Measurements from ENCODE around the gene ZNF462. TPM values are rescaled to one million over a fixed set of nuclear protein-coding genes. Genes with fewer than 3 reads are reported as not detected.

Gene ZNF462
- total RNA-seq, 1 donor from 2014 or later, result 28.5 TPM

DNA sequence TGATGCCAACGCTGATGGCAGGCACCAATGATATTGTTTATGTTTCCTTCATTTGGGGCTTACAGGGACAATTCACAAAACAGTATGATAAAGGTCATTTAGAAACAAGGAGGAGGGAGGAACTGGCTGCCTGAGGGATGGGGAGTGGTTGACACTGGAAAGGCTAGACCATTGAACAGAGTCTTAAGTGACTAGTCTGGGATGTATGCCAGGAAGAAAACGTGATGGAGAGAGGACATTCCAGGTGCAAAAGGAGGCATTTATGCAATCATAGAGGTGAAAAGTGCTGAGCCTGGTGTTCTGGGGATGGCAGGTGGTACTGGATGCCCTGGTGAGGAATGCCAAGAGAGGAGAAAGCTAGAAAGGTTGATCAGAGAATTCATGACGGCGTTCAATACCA is 153.4 kb downstream of the ZNF462 start:
- TF ChIP-seq POLR2A (IDR thresholded peaks at IDR 0.05), result no peak
- TF ChIP-seq POLR2AphosphoS5 (IDR thresholded peaks at IDR 0.05; ENCODE audit: insufficient read depth in 1 of 2, low read depth in 1 of 2), result no peak
- TF ChIP-seq, protein P1, sequence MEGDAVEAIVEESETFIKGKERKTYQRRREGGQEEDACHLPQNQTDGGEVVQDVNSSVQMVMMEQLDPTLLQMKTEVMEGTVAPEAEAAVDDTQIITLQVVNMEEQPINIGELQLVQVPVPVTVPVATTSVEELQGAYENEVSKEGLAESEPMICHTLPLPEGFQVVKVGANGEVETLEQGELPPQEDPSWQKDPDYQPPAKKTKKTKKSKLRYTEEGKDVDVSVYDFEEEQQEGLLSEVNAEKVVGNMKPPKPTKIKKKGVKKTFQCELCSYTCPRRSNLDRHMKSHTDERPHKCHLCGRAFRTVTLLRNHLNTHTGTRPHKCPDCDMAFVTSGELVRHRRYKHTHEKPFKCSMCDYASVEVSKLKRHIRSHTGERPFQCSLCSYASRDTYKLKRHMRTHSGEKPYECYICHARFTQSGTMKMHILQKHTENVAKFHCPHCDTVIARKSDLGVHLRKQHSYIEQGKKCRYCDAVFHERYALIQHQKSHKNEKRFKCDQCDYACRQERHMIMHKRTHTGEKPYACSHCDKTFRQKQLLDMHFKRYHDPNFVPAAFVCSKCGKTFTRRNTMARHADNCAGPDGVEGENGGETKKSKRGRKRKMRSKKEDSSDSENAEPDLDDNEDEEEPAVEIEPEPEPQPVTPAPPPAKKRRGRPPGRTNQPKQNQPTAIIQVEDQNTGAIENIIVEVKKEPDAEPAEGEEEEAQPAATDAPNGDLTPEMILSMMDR (IDR thresholded peaks at IDR 0.05), result no peak
- H3K4me1 ChIP-seq, result no peaks in the 10 kb centered on the region
- no peaks in the 10 kb centered on the region for H3K9me3 ChIP-seq
- no peak overlapping the region for H3K4me3 ChIP-seq
- no peak for DNase-seq (ENCODE audit: extremely low spot score in 2 of 2)
- no peaks in the 10 kb centered on the region for H3K27me3 ChIP-seq
- peaks cover 0 to 5% of the 10 kb centered on the region in 2 donors for H3K36me3 ChIP-seq
- intact Hi-C loops (cut with DNase I), result no loop called here
- no peak overlapping the region for H3K27ac ChIP-seq

DNA sequence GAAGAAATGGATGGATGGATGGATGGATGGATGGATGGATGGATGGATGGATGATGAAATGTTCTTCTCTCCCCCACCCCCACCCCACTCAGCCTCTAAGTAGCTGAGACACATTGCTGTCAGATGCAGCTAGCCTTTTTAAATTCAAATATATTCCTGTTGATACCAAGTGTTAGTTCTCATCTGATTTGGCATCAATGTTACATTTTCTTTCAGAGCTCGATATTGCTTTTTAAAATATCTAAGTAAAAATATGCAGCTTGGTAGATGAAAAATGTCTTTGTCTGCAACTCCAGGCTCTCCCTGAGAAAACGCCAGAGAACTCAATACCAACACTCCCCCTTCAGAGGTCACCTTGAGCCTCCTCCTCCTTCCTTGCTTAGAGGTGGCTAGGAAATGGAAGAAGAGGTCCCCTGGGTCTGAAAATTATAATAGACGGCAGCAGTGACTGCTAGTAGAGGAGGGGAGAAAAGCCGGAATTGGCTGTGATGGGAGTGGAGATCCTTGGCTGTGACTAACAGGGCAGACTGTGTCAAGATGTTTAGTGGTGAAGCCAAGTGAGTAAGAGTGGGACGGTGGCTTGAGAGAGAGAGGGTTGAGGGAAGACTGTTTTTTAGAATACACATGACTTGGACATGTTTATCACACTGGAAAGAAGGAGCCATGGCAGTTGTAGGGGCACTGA is 156.0 kb downstream of the ZNF462 start:
- Histone ChIP-seq H3K4me1 (no peaks in the 10 kb centered on the region), H3K36me3 (no peaks in the 10 kb centered on the region), H3K4me3 (no peak overlapping the region), H3K9me3 (no peaks in the 10 kb centered on the region), H3K27me3 (no peaks in the 10 kb centered on the region), H3K27ac (no peak overlapping the region)
- TF ChIP-seq POLR2A (IDR thresholded peaks at IDR 0.05) (no peak), POLR2AphosphoS5 (IDR thresholded peaks at IDR 0.05; ENCODE audit: insufficient read depth in 1 of 2, low read depth in 1 of 2) (no peak)
- TF ChIP-seq, protein P1 (IDR thresholded peaks at IDR 0.05), result no peak
- intact Hi-C loops (cut with DNase I), result no loop called here
- DNase-seq (ENCODE audit: extremely low spot score in 2 of 2), result no peak

GRCh38 chr9:107020040-107020530 is 157.1 kb downstream of the ZNF462 start:
- Histone ChIP-seq H3K27me3 (no peaks in the 10 kb centered on the region), H3K27ac (no peak overlapping the region), H3K4me3 (no peak overlapping the region), H3K9me3 (no peaks in the 10 kb centered on the region), H3K36me3 (no peaks in the 10 kb centered on the region), H3K4me1 (no peaks in the 10 kb centered on the region)
- DNase-seq (ENCODE audit: extremely low spot score in 2 of 2), result no peak
- intact Hi-C loops (cut with DNase I), result no loop called here
- TF ChIP-seq, protein P1 (IDR thresholded peaks at IDR 0.05), result no peak
- no peak for TF ChIP-seq POLR2A (IDR thresholded peaks at IDR 0.05)
- no peak for TF ChIP-seq POLR2AphosphoS5 (IDR thresholded peaks at IDR 0.05; ENCODE audit: insufficient read depth in 1 of 2, low read depth in 1 of 2)

GRCh38 chr9:107024193-107024592 is 161.2 kb downstream of the ZNF462 start:
- TF ChIP-seq, protein P1 (IDR thresholded peaks at IDR 0.05), result no peak
- TF ChIP-seq POLR2AphosphoS5 (IDR thresholded peaks at IDR 0.05; ENCODE audit: insufficient read depth in 1 of 2, low read depth in 1 of 2) (no peak), POLR2A (IDR thresholded peaks at IDR 0.05) (no peak)
- H3K4me3 ChIP-seq, result no peak overlapping the region
- no peak for DNase-seq (ENCODE audit: extremely low spot score in 2 of 2)
- intact Hi-C loops (cut with DNase I), result no loop called here
- H3K9me3 ChIP-seq, result no peaks in the 10 kb centered on the region
- H3K27ac ChIP-seq, result no peak overlapping the region
- no peaks in the 10 kb centered on the region for H3K27me3 ChIP-seq
- H3K4me1 ChIP-seq, result no peaks in the 10 kb centered on the region
- no peaks in the 10 kb centered on the region for H3K36me3 ChIP-seq

Data from vagina (tissue), 2 donors.